Measurements from ENCODE around the gene DMD.
"Not testable (repeated sequence)": the region's sequence is repeated elsewhere in the genome, so short reads cannot be mapped to it uniquely, and the experiment has no call there.

Gene DMD

DNA sequence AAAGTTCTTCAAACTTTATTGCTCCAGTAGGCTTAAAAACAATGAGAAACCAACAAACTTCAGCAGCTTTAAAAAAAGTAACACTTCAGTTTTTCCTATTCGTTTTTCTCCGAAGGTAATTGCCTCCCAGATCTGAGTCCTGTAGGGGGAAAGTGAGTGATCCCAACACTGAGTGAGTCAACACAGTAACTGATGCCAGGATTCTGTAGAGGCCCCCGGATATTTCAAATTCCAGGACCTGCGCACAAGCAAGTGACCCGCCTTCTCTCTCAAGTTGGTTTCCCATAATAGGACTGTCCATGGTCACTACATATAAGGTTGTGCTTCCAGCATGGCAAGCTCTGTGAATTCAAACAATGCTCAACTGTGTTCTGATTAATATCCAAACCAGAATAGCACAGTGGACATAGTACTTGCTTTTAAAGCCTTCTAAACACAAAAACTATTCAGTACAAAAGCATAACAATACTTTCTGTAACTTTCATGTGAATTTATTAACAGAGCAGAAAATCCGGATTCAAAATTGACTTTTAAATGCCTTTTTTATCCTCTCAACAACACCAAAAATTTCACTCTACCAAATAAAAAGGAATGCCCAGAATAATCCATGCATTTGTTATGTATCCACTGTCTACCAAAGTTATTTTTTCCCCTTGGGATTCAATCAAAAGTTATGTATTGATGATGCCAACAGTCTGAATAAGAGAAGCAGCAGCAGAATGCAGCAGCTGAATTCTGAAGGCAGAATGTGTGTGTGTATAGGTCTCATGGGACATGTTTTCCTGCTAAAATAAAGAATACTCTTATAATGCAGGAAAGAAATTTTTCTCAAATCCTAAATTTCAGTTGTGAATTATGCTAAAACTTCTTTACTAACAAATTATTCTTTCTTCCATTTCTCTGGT, at the start of gene DMD:
Gene DMD (minus strand): TSS at position 194 of the 905 bp plus-strand sequence. CDS start 237 bp downstream, outside the sequence.
- DNase-seq (ENCODE audit: low read depth in 2 of 2): no peak

DNA sequence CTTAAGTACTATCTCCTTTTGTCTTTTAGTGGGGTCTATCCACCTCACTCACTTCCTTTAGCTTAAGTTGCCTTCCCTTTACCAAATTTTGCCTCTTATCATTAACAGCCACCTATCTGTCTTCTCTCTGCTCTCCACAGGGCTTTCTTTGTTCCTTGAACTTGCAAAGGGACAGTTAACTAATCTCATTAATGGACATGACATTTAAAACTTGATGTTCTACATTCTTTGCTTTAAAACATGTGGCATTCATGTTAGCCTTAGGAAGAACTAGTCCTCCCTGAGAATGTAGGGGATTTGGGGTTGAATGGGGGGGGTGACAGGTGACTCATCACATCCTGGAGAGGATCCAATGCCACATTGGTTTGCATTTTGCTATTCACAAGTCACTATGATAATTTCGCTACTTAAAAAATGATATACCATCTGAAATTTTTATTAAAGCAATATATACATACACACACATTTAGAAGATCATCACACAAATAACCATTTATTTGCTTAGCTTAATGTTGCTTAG, 41.0 kb upstream of the DMD start:
- DNase-seq (ENCODE audit: low read depth in 2 of 2): no peak

DNA sequence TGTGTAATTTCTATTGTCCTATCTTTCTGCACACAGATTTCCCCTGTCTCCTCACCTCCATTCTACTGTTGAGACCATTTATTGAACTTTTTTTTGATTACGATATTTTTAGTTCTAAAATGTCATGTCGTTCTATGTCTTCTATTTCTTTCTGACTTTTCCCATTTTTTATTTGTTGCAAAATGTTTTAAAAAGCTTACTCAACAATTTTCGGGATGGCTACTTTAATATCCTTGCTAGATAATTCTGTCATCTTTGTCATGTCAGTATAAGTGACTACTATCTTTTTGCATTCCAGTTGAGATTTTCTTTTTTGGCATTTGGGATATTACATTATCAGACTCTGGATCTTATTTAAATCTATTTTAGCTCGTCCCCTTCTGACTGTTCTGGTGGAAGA, 7.5 kb upstream of the DMD start:
- no peak for DNase-seq (ENCODE audit: low read depth in 2 of 2)

DNA sequence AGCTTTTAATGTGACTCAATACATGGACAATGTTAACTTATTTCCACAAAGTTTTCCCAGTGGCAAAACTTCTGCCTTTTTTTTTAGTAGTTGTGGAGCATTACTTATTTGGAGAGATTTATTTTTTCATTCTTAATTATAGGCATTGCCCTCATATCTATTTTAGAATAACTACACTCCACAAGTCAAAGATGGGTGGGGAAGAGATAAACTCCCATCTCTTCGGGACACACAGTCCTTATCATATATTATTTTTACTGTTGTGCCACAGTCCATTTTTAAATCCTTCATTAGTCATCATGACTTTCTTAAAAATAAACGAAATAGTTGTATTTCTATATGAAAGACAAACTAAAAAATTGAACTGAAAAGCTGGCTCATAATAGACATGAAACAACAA, 1.2 kb downstream of the DMD start:
- no peak for DNase-seq (ENCODE audit: low read depth in 2 of 2)

DNA sequence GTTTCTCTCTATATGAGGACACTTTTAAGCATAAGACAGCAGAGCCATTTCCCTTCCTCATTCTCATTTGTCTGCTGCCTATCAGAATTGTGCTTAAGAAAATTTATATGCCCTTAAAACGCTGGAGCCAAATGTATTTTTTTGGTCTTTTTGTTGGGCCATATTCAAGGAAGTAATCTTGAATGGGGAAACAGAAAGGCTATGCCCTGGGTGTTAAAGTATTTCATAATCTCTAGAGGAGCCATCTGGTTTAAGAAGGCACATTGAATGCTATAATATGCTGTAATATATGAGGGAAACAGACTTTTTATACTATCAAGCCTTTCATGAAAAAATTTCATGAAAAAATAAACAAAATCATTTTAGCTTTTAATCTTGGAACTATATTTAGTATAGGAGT, 4.3 kb downstream of the DMD start:
- DNase-seq (ENCODE audit: low read depth in 2 of 2): no peak

DNA sequence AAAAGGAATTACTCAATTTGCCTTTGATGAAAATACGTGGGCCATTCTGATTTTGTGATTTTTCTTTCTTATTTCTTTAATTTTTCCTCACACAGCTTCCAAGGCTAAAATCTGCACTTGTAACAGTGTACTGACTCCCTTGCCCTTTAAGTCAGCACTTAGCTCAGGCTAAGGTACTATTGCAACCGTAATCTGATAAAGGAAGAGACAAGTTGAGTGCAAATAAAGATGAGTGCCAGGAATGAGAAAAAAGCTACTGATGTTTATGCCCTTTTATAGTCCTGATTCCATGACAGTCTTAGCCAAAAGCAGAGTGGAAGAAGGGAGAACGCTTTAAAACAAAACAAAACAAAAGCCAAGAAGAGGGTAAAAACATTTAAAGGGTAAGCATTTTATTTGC, 6.0 kb downstream of the DMD start:
- DNase-seq (ENCODE audit: low read depth in 2 of 2): no peak

DNA sequence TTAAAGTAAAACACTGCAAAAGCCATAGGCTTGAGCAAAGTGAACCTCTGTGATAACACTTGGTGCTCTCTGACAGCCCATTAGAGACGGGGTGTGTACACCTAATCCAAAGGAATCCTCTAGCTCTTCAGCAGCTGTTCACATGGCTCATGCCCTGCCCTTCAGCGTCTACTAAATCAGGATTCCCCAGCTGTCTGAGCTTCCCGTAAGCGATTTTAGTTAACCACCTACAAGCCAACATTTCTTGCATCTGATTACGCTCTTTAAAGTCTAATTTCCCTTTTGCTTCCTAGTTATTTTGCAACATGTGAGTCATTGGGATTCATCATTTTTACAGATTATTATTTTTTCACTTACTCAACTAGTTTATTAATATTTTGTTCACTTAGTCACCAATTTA, 6.5 kb downstream of the DMD start:
- no peak for DNase-seq (ENCODE audit: low read depth in 2 of 2)

DNA sequence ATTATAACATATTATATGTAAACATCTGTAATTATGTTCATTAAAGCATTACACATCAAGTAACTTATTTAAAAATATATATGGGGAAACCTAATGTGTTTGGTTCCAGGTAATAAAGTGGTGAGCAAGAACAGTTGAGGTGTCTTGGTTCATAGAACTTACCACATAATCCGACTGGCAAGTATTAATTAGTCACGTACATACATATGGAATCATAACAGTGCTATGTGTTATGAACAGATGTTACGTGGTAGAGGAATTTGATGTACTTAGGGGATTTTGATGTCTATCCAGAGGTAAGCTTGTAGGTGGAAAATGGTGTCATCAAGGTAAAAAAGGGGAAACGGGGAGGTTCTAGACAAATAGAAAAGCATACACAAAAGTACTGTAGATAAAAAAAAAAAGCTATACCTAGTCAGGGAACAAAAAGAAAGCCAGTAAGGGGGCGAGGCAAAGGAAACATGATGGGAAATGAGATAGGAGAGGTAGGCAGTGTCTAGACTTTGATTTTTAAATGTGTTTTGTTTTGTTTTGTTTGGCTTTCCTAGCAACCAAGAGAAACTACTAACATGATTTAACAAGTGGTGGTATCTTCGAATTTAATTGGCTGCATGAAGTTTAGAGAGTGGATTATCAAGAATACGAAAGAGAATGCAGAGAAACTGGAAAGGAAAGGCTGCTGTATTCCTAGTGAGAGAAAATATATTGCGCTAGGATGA, 12.6 kb downstream of the DMD start:
- DNase-seq (ENCODE audit: low read depth in 2 of 2): no peak

DNA sequence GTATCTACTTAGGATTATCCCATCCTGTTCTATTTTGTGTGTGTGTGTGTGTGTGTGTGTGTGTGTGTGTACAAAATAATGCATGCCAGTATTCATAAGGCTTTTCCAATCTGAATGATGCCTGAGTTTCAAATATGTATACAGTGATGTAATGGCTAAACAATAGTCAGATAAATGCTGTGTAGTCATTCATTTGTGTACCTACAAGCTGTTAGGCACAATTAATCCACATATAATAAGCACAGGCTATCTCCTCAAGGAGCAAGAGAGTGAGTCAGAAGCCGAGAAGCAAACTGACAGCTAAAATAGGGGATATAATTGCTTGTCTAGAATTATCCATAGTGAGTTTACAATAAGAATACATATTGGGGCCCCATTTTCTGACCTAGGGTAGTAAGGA, 15.7 kb downstream of the DMD start:
- no peak for DNase-seq (ENCODE audit: low read depth in 2 of 2)

DNA sequence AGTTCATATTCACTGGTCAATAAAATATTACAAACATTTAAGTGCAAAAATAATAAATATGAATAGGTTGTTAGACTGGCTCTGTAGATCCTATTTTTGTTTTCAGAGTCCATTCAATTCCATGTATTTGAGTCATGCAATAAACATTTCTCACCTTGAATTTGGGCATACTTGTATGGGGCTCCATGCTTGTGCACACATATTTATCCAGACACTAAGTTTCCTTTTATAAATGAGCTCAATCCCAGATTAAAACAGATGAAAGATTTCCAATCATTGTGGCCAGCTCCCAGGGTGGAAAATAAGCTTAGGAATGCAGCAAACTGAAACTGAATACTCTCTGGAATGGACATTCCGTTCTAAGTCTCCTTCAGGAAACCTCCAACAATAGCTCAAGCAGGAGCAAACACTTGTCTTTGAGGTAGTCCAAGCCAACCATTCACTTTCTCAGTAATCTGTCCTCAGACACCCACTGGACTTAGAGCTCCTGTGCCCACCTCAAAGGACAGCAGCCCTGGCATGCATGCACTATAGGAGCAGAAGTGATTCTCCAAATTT, 16.4 kb downstream of the DMD start:
- no peak for DNase-seq (ENCODE audit: low read depth in 2 of 2)

DNA sequence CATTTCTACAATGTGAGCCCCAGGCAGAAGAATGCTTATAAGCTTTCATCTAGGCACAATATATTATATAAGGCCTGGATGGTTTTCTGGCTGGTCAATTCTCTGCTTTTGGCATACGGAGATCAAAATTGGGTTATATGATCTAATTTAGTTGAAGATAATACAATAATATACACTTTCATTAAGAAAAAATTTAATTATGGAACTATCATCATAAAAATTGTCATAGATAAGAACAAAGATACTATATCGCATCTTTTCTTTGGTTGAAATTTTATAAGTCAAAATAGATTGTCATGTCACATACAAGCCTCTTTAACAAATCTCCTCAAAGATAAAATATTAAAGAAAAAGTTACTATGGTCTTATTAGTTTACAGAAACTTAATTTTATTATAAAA, 17.1 kb downstream of the DMD start:
- DNase-seq (ENCODE audit: low read depth in 2 of 2): no peak

DNA sequence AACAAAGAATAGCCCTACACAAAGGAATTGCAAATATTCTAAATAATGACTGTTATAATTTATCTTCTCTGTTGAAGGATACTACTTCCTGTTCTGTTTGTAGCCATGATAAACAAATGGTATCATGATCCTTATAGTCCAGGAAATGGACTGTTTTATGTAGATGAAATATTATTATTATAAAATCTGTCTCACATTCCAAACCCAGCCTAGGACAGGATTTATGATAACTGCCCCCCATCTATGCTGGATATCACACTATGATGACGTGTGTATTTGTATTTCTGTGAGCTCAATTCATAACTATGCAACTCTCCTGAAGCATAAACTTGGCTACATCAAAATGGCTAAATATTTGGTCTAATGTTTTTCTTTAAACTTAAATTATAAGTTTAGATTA, 21.3 kb downstream of the DMD start:
- DNase-seq (ENCODE audit: low read depth in 2 of 2): no peak

DNA sequence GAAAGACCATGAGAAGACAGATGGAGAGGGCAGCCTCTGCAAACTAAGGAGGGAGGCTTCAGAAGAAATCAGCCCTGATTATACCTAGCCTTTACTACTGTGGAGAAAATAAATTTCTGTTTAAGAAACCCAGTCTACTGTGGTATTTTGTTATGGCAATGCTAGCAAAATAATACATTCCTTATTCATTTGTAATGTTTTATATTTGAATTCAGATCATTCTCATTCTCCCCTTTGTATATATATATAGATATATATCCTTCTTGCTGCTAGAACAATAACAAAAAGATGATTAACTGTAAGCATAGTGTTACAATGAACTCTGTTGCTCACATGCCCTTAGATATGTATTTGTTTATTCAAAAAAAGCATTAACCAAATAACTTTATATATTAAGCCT, 22.5 kb downstream of the DMD start:
- DNase-seq (ENCODE audit: low read depth in 2 of 2): no peak

DNA sequence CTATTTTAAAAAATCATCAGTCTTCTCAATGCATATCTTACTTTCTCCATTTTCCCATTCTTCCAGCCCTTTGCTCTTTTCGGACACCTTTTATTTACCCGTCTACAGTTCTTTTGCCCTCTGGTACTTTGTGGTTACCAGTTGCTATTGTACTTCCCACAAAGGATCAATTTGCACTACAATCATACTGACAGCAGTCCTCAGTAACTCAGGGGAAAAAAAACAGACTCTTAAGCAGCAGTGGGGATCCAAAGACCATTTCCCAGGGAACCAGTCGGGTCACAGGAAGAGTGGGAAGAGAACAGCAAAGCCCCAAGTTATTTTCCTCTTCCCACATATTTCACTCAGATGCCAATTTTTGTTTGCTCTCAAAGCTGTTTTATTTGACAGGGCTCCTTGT, 23.1 kb downstream of the DMD start:
- DNase-seq (ENCODE audit: low read depth in 2 of 2): no peak

DNA sequence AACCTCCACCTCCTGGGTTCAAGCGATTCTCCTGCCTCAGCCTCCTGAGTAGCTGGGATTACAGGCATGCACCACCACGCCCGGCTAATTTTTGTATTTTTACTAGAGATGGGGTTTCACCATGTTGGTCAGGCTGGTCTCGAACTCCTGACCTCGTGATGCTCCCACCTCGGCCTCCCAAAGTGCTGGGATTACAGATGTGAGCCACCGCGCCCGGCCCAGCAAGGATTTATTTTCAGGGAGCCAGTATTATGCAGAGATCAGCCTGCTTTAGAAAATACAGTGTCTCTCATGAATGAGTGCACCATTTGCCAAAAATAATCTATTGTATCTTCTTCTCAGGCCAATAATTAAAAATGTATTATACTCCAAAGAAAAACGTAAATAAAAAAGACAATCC, 26.5 kb downstream of the DMD start:
- not testable (repeated sequence) for DNase-seq (ENCODE audit: low read depth in 2 of 2)

DNA sequence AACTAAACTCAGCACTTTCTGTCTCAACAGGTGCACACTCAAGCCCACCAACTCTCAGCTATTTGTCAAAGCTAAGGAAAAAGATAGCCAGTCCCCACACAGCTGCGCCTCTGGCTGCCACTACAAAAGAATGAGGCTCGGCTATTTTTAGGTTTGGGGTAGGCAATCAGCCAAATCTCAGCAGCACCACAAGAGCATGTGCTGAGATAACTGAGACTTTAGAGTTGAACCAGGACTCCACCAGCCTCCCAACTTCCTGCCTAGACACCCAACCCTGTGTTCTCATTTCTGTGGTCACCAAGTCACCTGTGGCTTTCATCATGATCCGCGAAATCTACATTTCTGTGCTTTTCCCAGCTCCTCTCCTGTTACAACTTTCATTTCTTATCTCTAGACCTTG, 28.0 kb downstream of the DMD start:
- no peak for DNase-seq (ENCODE audit: low read depth in 2 of 2)

DNA sequence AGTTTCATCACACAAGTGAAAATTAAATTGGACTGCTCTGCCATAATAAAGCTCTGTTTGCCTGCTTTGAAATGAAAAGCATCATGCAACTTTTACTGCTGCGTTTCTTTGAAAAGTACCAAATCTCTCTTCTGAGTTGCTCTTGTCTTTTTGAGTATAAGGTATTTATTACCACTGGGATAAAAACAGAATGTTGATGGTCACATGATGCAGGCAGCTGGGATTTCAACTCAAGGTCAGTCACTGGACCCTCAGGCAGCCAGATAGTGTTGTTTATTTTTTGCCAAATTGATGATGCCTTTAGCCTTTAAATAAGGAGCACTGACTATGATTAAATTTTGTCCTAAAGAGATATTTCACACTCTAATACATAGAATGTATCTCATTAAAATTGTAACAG, 32.7 kb downstream of the DMD start:
- no peak for DNase-seq (ENCODE audit: low read depth in 2 of 2)

DNA sequence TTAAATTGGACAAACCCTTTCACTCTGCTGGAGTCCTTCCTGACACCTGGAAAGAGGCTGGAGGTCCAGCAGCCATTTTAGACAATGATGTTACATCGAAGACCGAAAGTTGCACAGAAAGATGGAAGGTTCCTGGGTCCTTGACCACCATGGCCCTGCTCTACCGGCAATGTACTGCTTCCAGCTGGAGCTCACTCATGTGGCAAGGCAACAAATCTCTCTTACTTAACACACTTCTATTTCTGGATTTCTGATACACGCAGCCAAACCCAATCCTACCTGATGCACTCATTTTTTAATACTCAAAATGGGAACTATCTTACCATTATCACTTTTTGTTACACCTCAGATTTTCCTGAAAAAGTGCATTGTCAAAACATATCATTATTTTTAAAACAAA, 33.1 kb downstream of the DMD start:
- DNase-seq (ENCODE audit: low read depth in 2 of 2): no peak

DNA sequence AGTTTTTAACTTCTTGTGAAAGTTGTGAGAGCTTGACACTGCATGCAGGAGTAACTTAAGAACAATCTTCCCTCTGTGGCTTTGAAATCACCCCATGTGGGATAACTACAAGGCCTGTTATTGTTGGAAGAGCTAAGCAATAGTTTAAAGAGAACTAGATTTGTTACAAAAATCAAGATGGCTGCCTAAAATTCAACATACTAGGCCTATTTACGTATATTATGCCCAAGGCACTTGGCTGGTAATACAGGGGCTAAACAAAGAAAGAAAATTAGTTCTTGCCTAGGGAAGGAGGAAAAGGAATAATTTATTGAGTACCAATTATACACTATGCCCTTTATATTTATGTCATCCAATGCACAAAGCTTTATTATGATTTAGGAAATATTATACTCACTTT, 36.1 kb downstream of the DMD start:
- DNase-seq (ENCODE audit: low read depth in 2 of 2): no peak

DNA sequence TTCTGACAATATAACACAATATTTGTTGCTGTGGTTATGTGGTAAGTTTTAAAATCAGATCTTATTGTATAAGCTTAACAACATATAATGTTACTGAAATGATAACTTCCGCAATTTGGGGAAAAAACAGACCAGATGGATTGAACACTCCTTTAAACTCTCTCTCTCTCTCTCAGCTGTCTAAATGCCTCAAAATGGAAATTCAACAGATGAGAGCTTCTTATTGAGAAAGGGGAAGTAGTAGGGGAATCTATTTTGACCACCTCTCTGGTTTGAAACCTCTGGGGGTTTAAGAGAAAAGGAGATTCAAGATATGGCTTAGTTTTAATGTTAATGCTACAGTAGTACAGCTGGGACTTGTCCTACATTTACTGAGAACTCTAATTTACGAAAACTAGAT, 40.3 kb downstream of the DMD start:
- no peak for DNase-seq (ENCODE audit: low read depth in 2 of 2)

DNA sequence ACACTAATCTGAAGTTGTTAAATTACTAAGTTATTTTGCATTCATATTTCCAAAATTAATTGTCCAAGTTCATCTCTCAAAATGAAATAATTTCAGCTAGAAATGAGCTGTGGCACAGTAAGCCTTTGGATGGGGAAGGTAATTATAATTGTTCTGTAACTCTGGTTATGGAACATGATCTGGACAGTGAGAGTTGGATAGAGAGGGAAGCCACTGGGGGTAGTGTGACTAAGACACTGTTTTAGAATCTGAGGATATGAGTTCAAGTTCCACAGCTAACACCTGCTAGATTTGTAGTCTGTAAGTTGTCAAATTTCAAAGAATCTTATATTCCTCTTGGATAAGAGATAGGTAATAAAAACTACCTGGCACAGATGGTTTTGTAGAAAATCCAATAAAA, 49.5 kb downstream of the DMD start:
- DNase-seq (ENCODE audit: low read depth in 2 of 2): no peak

DNA sequence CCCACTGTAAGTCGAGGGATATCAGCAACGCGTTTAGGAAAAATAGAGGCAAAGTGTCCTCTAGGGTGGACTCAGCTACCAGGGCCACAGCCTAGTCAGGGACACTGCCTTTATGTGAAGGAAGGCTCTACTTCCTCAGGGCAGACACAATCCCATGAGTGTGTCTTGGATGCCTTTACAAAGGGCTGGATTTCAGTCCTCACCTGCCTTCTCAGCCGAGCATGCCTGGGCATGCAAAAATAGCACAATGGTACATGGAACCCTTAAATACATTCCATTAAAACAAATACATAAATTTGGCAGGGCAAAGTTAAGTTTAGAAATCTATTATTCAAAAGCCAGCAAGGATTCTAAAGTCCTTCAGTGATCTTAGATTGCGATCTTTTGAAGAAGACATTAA, 51.1 kb downstream of the DMD start:
- no peak for DNase-seq (ENCODE audit: low read depth in 2 of 2)
